NCI-H82 (cell line): ENCODE measurements around the gene FAM9C.
A peak's percentile ranks its signal among the peaks of the same experiment; 100 is the strongest.
"Not testable (repeated sequence)": the region's sequence is repeated elsewhere in the genome, so short reads cannot be mapped to it uniquely, and the experiment has no call there.

ENCODE experiments used
- DNase-seq: peaks from one replicate; lab custom pipeline; 2025; lab: John Stamatoyannopoulos, UW

The FAM9C gene

GRCh38 chrX:13044441-13044840 is at the start of gene FAM9C:
TSS of gene FAM9C (minus strand) at chrX:13044620. CDS start at chrX:13043789, 831 bp downstream.
- no peak for DNase-seq

- no peak for DNase-seq
Measured at GRCh38 chrX:13093529-13094140, 49.2 kb upstream of the FAM9C start.

GRCh38 chrX:13092455-13092941 is 48.1 kb upstream of the FAM9C start:
- no peak for DNase-seq

GRCh38 chrX:13091111-13091765 is 46.8 kb upstream of the FAM9C start:
- no peak for DNase-seq

GRCh38 chrX:13090339-13091110 is 46.1 kb upstream of the FAM9C start:
- no peak for DNase-seq

- no peak for DNase-seq
Measured at GRCh38 chrX:13090027-13090338, 45.6 kb upstream of the FAM9C start.

- DNase-seq, result no peak
Measured at GRCh38 chrX:13088156-13088487, 43.7 kb upstream of the FAM9C start.

GRCh38 chrX:13087322-13088155 is 43.1 kb upstream of the FAM9C start:
- DNase-seq, result no peak

- DNase-seq, result peak; percentile 0
Measured at GRCh38 chrX:13086793-13087321, 42.4 kb upstream of the FAM9C start.

GRCh38 chrX:13086076-13086475 is 41.7 kb upstream of the FAM9C start:
- no peak for DNase-seq

- DNase-seq, result no peak
Measured at GRCh38 chrX:13085526-13085925, 41.1 kb upstream of the FAM9C start.

GRCh38 chrX:13084611-13085010 is 40.2 kb upstream of the FAM9C start:
- DNase-seq, result no peak

GRCh38 chrX:13083755-13084326 is 39.4 kb upstream of the FAM9C start:
- DNase-seq, result not testable (repeated sequence)

GRCh38 chrX:13082206-13083065 is 38.0 kb upstream of the FAM9C start:
- no peak for DNase-seq

- DNase-seq, result no peak
Measured at GRCh38 chrX:13081395-13082205, 37.2 kb upstream of the FAM9C start.

GRCh38 chrX:13080128-13080795 is 35.8 kb upstream of the FAM9C start:
- DNase-seq, result no peak

- DNase-seq, result no peak
Measured at GRCh38 chrX:13078739-13079444, 34.5 kb upstream of the FAM9C start.

- no peak for DNase-seq
Measured at GRCh38 chrX:13077168-13077567, 32.7 kb upstream of the FAM9C start.
